Sigmoid colon (tissue), 4 donors: ENCODE measurements around the gene FOXP1.

Source experiments
- EP300 ChIP-seq, 4 donors: sonication (generic); formaldehyde crosslinking; IDR thresholded peaks; one replicate each; pipeline ENCODE4 v1.6.1; 2017; ENCODE audit warnings: antibody characterized with exemption in 4 of 4
- POLR2A ChIP-seq, 2 donors: fragments of 450-650 bp; IDR thresholded peaks; one replicate each; pipeline ENCODE4 v1.6.1; 2016; ENCODE audit warnings: antibody characterized with exemption in 2 of 2, mild to moderate bottlenecking in 2 of 2, moderate library complexity in 2 of 2
- POLR2AphosphoS5 ChIP-seq, 4 donors: sonication (generic); formaldehyde crosslinking; IDR thresholded peaks; one replicate each; pipeline ENCODE4 v1.6.1; 2017; ENCODE audit warnings: antibody characterized with exemption in 4 of 4
- TF ChIP-seq, protein P1 (sequence below), 4 experiments: fragments of 450-650 bp in 3 of 4; fragments of 200-600 bp in 1 of 4; IDR thresholded peaks; one replicate each; pipeline ENCODE4 v1.5.1; 2016 to 2019; ENCODE audit warnings: antibody characterized with exemption in 4 of 4, mild to moderate bottlenecking in 3 of 4, moderate library complexity in 2 of 4

DNA sequence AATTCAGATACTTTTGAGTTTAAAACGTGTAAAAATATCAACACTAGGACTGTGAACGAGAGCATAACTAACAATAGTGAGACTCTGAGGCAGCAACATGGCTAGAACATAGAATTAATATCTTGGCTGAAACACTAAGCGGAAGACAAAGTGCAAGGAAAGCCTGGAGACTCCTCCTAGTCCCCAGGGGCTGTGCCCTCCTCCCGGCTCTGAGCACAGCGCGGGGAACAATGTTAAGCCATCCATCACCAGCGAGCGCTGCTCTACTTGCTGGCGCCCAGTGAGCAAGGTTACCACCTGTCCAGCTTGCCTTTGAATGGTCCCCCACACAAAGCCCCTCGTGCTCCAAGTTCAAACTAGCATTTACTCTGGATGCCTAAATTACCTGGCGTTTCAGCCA is 436.9 kb downstream of the FOXP1 start:
- TF ChIP-seq, protein P1, sequence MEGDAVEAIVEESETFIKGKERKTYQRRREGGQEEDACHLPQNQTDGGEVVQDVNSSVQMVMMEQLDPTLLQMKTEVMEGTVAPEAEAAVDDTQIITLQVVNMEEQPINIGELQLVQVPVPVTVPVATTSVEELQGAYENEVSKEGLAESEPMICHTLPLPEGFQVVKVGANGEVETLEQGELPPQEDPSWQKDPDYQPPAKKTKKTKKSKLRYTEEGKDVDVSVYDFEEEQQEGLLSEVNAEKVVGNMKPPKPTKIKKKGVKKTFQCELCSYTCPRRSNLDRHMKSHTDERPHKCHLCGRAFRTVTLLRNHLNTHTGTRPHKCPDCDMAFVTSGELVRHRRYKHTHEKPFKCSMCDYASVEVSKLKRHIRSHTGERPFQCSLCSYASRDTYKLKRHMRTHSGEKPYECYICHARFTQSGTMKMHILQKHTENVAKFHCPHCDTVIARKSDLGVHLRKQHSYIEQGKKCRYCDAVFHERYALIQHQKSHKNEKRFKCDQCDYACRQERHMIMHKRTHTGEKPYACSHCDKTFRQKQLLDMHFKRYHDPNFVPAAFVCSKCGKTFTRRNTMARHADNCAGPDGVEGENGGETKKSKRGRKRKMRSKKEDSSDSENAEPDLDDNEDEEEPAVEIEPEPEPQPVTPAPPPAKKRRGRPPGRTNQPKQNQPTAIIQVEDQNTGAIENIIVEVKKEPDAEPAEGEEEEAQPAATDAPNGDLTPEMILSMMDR (IDR thresholded peaks at IDR 0.05) = no peak
- TF ChIP-seq POLR2AphosphoS5 (IDR thresholded peaks at IDR 0.05) (no peak), POLR2A (IDR thresholded peaks at IDR 0.05) (no peak), EP300 (IDR thresholded peaks at IDR 0.05) (no peak)
